Liver (tissue), 9 donors: ENCODE data around the gene LRRFIP1. TPM values are rescaled to one million over a fixed set of nuclear protein-coding genes. Genes with fewer than 3 reads are reported as not detected.

ENCODE experiments used
- DNase-seq: peaks from one replicate; pipeline ENCODE4 v3.0.0-alpha.2; 2017; ENCODE audit warnings: low spot score
- H3K27ac ChIP-seq, 2 donors: one replicate each; pipeline ENCODE4 v1.7.0; 2013; ENCODE audit warnings: inconsistent platforms in 2 of 2, low read length in 2 of 2, control low read depth in 1 of 2, low read depth in 1 of 2, mild to moderate bottlenecking in 1 of 2
- H3K27me3 ChIP-seq, 4 donors: one replicate each; pipeline versions ENCODE4 v1.6.1 to v1.7.0; 2013; ENCODE audit warnings: low read length in 3 of 4, inconsistent platforms in 1 of 4, mild to moderate bottlenecking in 1 of 4, moderate library complexity in 1 of 4; ENCODE audit not compliant: control insufficient read depth in 4 of 4, insufficient read depth in 4 of 4
- H3K36me3 ChIP-seq, 4 donors: one replicate each; pipeline versions ENCODE4 v1.6.1 to v1.7.0; 2013; ENCODE audit warnings: low read length in 3 of 4, mild to moderate bottlenecking in 3 of 4, low read depth in 1 of 4, moderate library complexity in 1 of 4; ENCODE audit not compliant: control insufficient read depth in 4 of 4, insufficient read depth in 3 of 4
- H3K4me1 ChIP-seq, 4 donors: one replicate each; pipeline versions ENCODE4 v1.6.1 to v1.7.0; 2013; ENCODE audit warnings: low read length in 3 of 4, mild to moderate bottlenecking in 3 of 4, moderate library complexity in 1 of 4; ENCODE audit not compliant: control insufficient read depth in 4 of 4, insufficient read depth in 4 of 4
- H3K4me3 ChIP-seq, 3 donors: one replicate each; pipeline versions ENCODE4 v1.6.1 to v1.7.0; 2013; ENCODE audit warnings: low read length in 3 of 3, control low read depth in 1 of 3, low read depth in 1 of 3, mild to moderate bottlenecking in 1 of 3
- H3K9ac ChIP-seq, 2 donors: one replicate each; pipeline ENCODE4 v1.7.0; 2013; ENCODE audit warnings: low read length in 2 of 2, mild to moderate bottlenecking in 2 of 2, moderate library complexity in 2 of 2, control low read depth in 1 of 2, low read depth in 1 of 2
- H3K9me3 ChIP-seq, 4 donors: one replicate each; pipeline versions ENCODE4 v1.6.1 to v1.7.0; 2013; ENCODE audit warnings: low read length in 3 of 4; ENCODE audit not compliant: control insufficient read depth in 4 of 4
- ATF3 ChIP-seq: IDR thresholded peaks from 2 replicates; pipeline ENCODE4 v1.6.1; 2016; ENCODE audit warnings: antibody characterized with exemption
- CTCF ChIP-seq: fragments of 150-350 bp; IDR thresholded peaks from 2 replicates; pipeline ENCODE4 v1.5.1; 2017; ENCODE audit warnings: improper control_type of control experiment, low read depth, low read length; ENCODE audit not compliant: missing input control
- EGR1 ChIP-seq, 2 donors: IDR thresholded peaks; 2 replicates each; pipeline ENCODE4 v1.6.1; 2016 to 2018; ENCODE audit warnings: antibody characterized with exemption in 2 of 2, low read depth in 2 of 2
- FOXA1 ChIP-seq: IDR thresholded peaks from 2 replicates; pipeline ENCODE4 v1.6.1; 2016; ENCODE audit warnings: antibody characterized with exemption
- FOXA2 ChIP-seq: IDR thresholded peaks from 2 replicates; pipeline ENCODE4 v1.6.1; 2016; ENCODE audit warnings: antibody characterized with exemption
- GABPA ChIP-seq, 2 donors: IDR thresholded peaks in 1 of 2; conservative IDR thresholded peaks in 1 of 2; 2 replicates each; pipeline ENCODE4 v1.6.1; 2016; ENCODE audit warnings: antibody characterized with exemption in 2 of 2, mild to moderate bottlenecking in 1 of 2, moderate library complexity in 1 of 2
- HNF4A ChIP-seq, 2 donors: conservative IDR thresholded peaks; 2 replicates each; pipeline ENCODE4 v1.6.1; 2016; ENCODE audit warnings: antibody characterized with exemption in 2 of 2, mild to moderate bottlenecking in 2 of 2
- HNF4G ChIP-seq: IDR thresholded peaks from 2 replicates; pipeline ENCODE4 v1.6.1; 2016; ENCODE audit warnings: antibody characterized with exemption
- JUND ChIP-seq, 2 donors: IDR thresholded peaks; 2 replicates each; pipeline ENCODE4 v1.6.1; 2016; ENCODE audit warnings: antibody characterized with exemption in 2 of 2
- NR2F2 ChIP-seq: IDR thresholded peaks from 2 replicates; pipeline ENCODE4 v1.6.1; 2016; ENCODE audit warnings: antibody characterized with exemption
- RAD21 ChIP-seq, 2 donors: IDR thresholded peaks; 2 replicates each; pipeline ENCODE4 v1.6.1; 2016; ENCODE audit warnings: antibody characterized with exemption in 2 of 2, mild to moderate bottlenecking in 2 of 2
- REST ChIP-seq: IDR thresholded peaks from 2 replicates; pipeline ENCODE4 v1.6.1; 2016; ENCODE audit warnings: antibody characterized with exemption, mild to moderate bottlenecking
- RXRA ChIP-seq, 2 donors: IDR thresholded peaks; 2 replicates each; pipeline ENCODE4 v1.6.1; 2017 to 2018; ENCODE audit warnings: antibody characterized with exemption in 2 of 2, mild to moderate bottlenecking in 1 of 2
- SP1 ChIP-seq: IDR thresholded peaks from 2 replicates; pipeline ENCODE4 v1.6.1; 2018; ENCODE audit warnings: antibody characterized with exemption, mild to moderate bottlenecking
- TAF1 ChIP-seq: conservative IDR thresholded peaks from 2 replicates; pipeline ENCODE4 v1.6.1; 2016; ENCODE audit warnings: antibody characterized with exemption, mild to moderate bottlenecking
- YY1 ChIP-seq: IDR thresholded peaks from 2 replicates; pipeline ENCODE4 v1.6.1; 2016; ENCODE audit warnings: antibody characterized with exemption, mild to moderate bottlenecking
- ZBTB33 ChIP-seq: IDR thresholded peaks from 2 replicates; pipeline ENCODE4 v1.6.1; 2016; ENCODE audit warnings: antibody characterized with exemption
- WGBS: extraction: QIAGEN DNeasy Blood & Tissue Kit; methylation state at CpG from one replicate; pipeline ENCODE4 v1.1.7; 2013; 5-methylcytosine and 5-hydroxymethylcytosine counted together
- polyA plus RNA-seq, 2 donors: library from polyadenylated mRNA; stranded (reverse) in 1 of 2; unstranded in 1 of 2; fragments of 200-250 nt in 1 of 2; fragments of >200 nt in 1 of 2; fragmentation: Nextera tagmentation in 1 of 2; extraction: Ambion mirVana in 1 of 2; gene quantifications; one replicate each; pipeline versions ENCODE4 v1.2.1 to v1.2.3, GENCODE V29; 2013 to 2015
- total RNA-seq, 2 donors: library from RNA; depleted of rRNA; stranded (reverse); fragments of >200 nt; gene quantifications; one replicate each; pipeline ENCODE4 v1.2.3, GENCODE V29; 2014
- donor health status: healthy.
- donor health status: healthy.
- donor health status: healthy.
- donor health status: healthy.
- donor health status: healthy.

LRRFIP1 gene
- total and polyA plus RNA-seq, 4 donors: 13.3 to 56.1 (median 39.1) TPM

- peaks cover 11 to 30% (median 24%) of the 10 kb centered on the region in 4 donors for H3K4me1 ChIP-seq
- no peaks in the 10 kb centered on the region for H3K9me3 ChIP-seq
- peak overlapping the region; percentile 96 to 99 for H3K27ac ChIP-seq
- TF ChIP-seq ATF3 (no peak), YY1 (no peak), REST (peak; percentile 9), ZBTB33 (no peak), HNF4A (conservative IDR thresholded peaks at IDR 0.05) (peak; percentile 11 to 30), HNF4G (no peak), RXRA (IDR thresholded peaks at IDR 0.05) (peak in 1 of 2 donors; percentile 19)
- H3K27me3 ChIP-seq: no peaks in the 10 kb centered on the region
- peak overlapping the region; percentile 54 to 68 for H3K9ac ChIP-seq
- H3K36me3 ChIP-seq: peaks cover 0 to 4% (median 2%) of the 10 kb centered on the region in 4 donors
- no peak for DNase-seq
- no peak overlapping the region for H3K4me3 ChIP-seq
- 53% methylated on average over 10 of the region's 10 CpGs for WGBS
Observed at GRCh38 chr2:237732070-237732469, 104.7 kb downstream of the LRRFIP1 start.

- Histone ChIP-seq H3K27me3 (no peaks in the 10 kb centered on the region), H3K36me3 (peaks cover 0 to 4% (median 2%) of the 10 kb centered on the region in 4 donors), H3K9me3 (no peaks in the 10 kb centered on the region), H3K4me3 (peak overlapping the region in 2 of 3 donors; percentile 26 to 36), H3K27ac (peak overlapping the region; percentile 96 to 99), H3K4me1 (peaks cover 11 to 30% (median 24%) of the 10 kb centered on the region in 4 donors), H3K9ac (peak overlapping the region; percentile 54 to 98)
- DNase-seq: no peak
- WGBS: 23% methylated on average over 13 of the region's 13 CpGs
- TF ChIP-seq FOXA2 (peak; percentile 24), FOXA1 (no peak), REST (peak; percentile 75), HNF4G (peak; percentile 26), YY1 (peak; percentile 0), CTCF (no peak), ATF3 (no peak), EGR1 (IDR thresholded peaks at IDR 0.05; ENCODE audit: low read depth in 2 of 2) (peak in 1 of 2 donors; percentile 38), RAD21 (IDR thresholded peaks at IDR 0.05) (peak; percentile 37 to 54), SP1 (peak; percentile 84), NR2F2 (peak; percentile 90), GABPA (IDR thresholded peaks at IDR 0.05 in 1 of 2, conservative IDR thresholded peaks at IDR 0.05 in 1 of 2) (no peak), RXRA (IDR thresholded peaks at IDR 0.05) (peak; percentile 95), HNF4A (conservative IDR thresholded peaks at IDR 0.05) (peak; percentile 90 to 91), JUND (IDR thresholded peaks at IDR 0.05) (peak in 1 of 2 donors; percentile 61), TAF1 (peak; percentile 92), ZBTB33 (peak; percentile 54)
Observed at GRCh38 chr2:237732790-237733381, 105.5 kb downstream of the LRRFIP1 start.
